ENCODE measurements around the gene CRYL1. TPM values are rescaled to one million over a fixed set of nuclear protein-coding genes. Genes with fewer than 3 reads are reported as not detected.

Gene CRYL1
- total RNA-seq, 1 experiment from 2014 or later = 12.2 TPM

DNA sequence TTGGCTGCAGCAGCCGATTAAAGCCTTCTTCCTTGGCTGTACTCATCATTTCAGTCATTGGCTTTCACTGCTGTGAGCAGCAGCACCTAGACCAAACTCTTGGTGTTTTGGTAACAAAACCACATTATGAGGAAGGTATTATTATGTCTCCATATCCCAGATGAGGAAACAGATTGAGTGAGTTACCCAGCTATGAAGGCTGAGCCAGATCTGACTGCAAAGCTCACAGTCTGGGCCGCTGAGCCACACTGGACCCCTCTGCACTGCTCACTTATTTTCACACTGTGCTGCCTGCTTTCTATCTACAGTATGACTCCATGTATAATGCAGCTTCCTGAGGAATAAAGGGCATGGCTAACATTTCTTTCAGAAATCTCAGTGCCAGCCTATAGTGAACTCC is 24.5 kb downstream of the CRYL1 start:
- Mint-ChIP-seq H3K4me1 (ENCODE audit: low read depth, unreplicated experiment) (no peaks in the 10 kb centered on the region), H3K36me3 (ENCODE audit: insufficient read depth, unreplicated experiment) (no peaks in the 10 kb centered on the region), H3K27ac (ENCODE audit: unreplicated experiment) (no peak overlapping the region), H3K4me3 (ENCODE audit: low read depth, unreplicated experiment) (no peak overlapping the region), H3K9me3 (ENCODE audit: low read depth, unreplicated experiment) (no peaks in the 10 kb centered on the region), H3K27me3 (ENCODE audit: unreplicated experiment) (no peaks in the 10 kb centered on the region)
- no peak for DNase-seq
- intact Hi-C loops (cut with micrococcal nuclease; ENCODE audit: unreplicated experiment) = no loop called here
- CTCF ChIA-PET = no interaction called here
- no TSS peak for BruUV-seq (replicated peaks)
- TF ChIP-seq, protein P1, sequence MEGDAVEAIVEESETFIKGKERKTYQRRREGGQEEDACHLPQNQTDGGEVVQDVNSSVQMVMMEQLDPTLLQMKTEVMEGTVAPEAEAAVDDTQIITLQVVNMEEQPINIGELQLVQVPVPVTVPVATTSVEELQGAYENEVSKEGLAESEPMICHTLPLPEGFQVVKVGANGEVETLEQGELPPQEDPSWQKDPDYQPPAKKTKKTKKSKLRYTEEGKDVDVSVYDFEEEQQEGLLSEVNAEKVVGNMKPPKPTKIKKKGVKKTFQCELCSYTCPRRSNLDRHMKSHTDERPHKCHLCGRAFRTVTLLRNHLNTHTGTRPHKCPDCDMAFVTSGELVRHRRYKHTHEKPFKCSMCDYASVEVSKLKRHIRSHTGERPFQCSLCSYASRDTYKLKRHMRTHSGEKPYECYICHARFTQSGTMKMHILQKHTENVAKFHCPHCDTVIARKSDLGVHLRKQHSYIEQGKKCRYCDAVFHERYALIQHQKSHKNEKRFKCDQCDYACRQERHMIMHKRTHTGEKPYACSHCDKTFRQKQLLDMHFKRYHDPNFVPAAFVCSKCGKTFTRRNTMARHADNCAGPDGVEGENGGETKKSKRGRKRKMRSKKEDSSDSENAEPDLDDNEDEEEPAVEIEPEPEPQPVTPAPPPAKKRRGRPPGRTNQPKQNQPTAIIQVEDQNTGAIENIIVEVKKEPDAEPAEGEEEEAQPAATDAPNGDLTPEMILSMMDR (IDR thresholded peaks at IDR 0.05; ENCODE audit: unreplicated experiment) = no peak

DNA sequence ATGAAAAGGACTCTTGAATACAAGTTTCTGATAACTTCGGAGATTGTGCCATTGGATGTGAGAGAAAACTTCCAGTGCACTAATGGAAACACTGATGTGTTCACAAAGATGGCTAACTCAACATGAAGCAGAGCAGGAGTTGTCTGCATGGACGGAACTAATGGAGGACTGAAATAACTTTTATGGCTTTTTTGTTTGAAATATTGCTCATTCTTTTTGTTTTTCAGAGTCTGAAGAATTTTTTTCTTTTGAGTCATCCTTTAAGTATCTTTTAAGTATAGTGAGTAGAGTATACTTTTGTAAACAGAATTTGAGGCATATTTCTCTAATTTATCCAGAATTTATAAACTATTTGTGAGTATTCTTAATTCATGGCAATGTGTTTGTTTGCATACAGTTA is 25.7 kb downstream of the CRYL1 start:
- Mint-ChIP-seq H3K27me3 (ENCODE audit: unreplicated experiment) (no peaks in the 10 kb centered on the region), H3K4me3 (ENCODE audit: low read depth, unreplicated experiment) (no peak overlapping the region), H3K36me3 (ENCODE audit: insufficient read depth, unreplicated experiment) (no peaks in the 10 kb centered on the region), H3K4me1 (ENCODE audit: low read depth, unreplicated experiment) (no peaks in the 10 kb centered on the region), H3K9me3 (ENCODE audit: low read depth, unreplicated experiment) (no peaks in the 10 kb centered on the region), H3K27ac (ENCODE audit: unreplicated experiment) (no peak overlapping the region)
- BruUV-seq (replicated peaks) = no TSS peak
- CTCF ChIA-PET = no interaction called here
- intact Hi-C loops (cut with micrococcal nuclease; ENCODE audit: unreplicated experiment) = loop anchor here (5.0 kb wide), 1 partner anchor 212 kb away; no protein-coding TSS in a partner anchor
- no peak for DNase-seq
- TF ChIP-seq, protein P1 (IDR thresholded peaks at IDR 0.05; ENCODE audit: unreplicated experiment) = no peak

DNA sequence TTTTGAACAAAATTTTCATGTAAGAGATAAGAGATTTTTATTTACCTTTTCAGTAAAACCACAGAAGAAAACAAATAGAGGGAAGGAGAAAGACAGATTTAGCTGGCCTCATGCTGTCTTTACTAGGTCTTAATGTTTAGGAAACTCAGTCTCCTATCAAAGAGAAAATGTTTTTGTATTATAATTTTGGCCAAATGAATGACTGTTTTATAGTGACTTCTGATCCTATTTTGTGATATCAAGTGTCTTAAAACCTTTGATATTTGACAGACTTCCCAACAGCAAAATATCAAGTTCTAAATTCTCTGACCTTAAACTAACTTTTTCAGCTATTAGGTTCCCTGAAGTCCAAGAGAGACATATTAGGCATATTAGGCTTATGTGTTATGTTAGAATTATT is 27.0 kb downstream of the CRYL1 start:
- no peak for DNase-seq
- no peaks in the 10 kb centered on the region for H3K36me3 Mint-ChIP-seq (ENCODE audit: insufficient read depth, unreplicated experiment)
- H3K9me3 Mint-ChIP-seq (ENCODE audit: low read depth, unreplicated experiment) = no peaks in the 10 kb centered on the region
- TF ChIP-seq, protein P1 (IDR thresholded peaks at IDR 0.05; ENCODE audit: unreplicated experiment) = no peak
- H3K27ac Mint-ChIP-seq (ENCODE audit: unreplicated experiment) = no peak overlapping the region
- H3K4me1 Mint-ChIP-seq (ENCODE audit: low read depth, unreplicated experiment) = no peaks in the 10 kb centered on the region
- BruUV-seq (replicated peaks) = no TSS peak
- intact Hi-C loops (cut with micrococcal nuclease; ENCODE audit: unreplicated experiment) = loop anchor here (5.0 kb wide), 1 partner anchor 214 kb away; no protein-coding TSS in a partner anchor
- H3K27me3 Mint-ChIP-seq (ENCODE audit: unreplicated experiment) = no peaks in the 10 kb centered on the region
- H3K4me3 Mint-ChIP-seq (ENCODE audit: low read depth, unreplicated experiment) = no peak overlapping the region
- CTCF ChIA-PET = no interaction called here

DNA sequence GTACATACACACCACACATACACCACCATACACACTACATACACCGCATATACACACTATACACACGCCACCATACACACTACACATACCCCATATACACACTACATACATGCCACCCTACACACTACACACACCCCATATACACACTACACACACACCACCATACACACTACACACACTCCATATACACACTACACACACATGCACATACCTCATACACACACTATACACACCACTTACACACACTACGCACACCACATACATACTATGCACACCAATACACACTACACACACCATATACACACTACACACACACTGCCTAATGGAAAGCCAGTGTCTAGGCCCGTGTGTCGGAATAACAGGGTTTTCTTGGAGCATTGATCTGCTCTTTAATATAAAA is 27.5 kb downstream of the CRYL1 start:
- Mint-ChIP-seq H3K27ac (ENCODE audit: unreplicated experiment) (no peak overlapping the region), H3K27me3 (ENCODE audit: unreplicated experiment) (no peaks in the 10 kb centered on the region), H3K9me3 (ENCODE audit: low read depth, unreplicated experiment) (no peaks in the 10 kb centered on the region), H3K36me3 (ENCODE audit: insufficient read depth, unreplicated experiment) (no peaks in the 10 kb centered on the region), H3K4me1 (ENCODE audit: low read depth, unreplicated experiment) (no peaks in the 10 kb centered on the region), H3K4me3 (ENCODE audit: low read depth, unreplicated experiment) (no peak overlapping the region)
- no TSS peak for BruUV-seq (replicated peaks)
- CTCF ChIA-PET = no interaction called here
- TF ChIP-seq, protein P1 (IDR thresholded peaks at IDR 0.05; ENCODE audit: unreplicated experiment) = no peak
- intact Hi-C loops (cut with micrococcal nuclease; ENCODE audit: unreplicated experiment) = loop anchor here (5.0 kb wide), 1 partner anchor 214 kb away; no protein-coding TSS in a partner anchor
- DNase-seq = no peak

Measured in Calu3 (cell line).